Liver (tissue), 9 donors: ENCODE results near the gene MED12L. TPM values are rescaled to one million over a fixed set of nuclear protein-coding genes. Genes with fewer than 3 reads are reported as not detected.

ENCODE experiments used
- DNase-seq: peaks from one replicate; pipeline ENCODE4 v3.0.0-alpha.2; 2017; ENCODE audit warnings: low spot score
- H3K27ac ChIP-seq, 2 donors: one replicate each; pipeline ENCODE4 v1.7.0; 2013; ENCODE audit warnings: inconsistent platforms in 2 of 2, low read length in 2 of 2, control low read depth in 1 of 2, low read depth in 1 of 2, mild to moderate bottlenecking in 1 of 2
- H3K27me3 ChIP-seq, 4 donors: one replicate each; pipeline versions ENCODE4 v1.6.1 to v1.7.0; 2013; ENCODE audit warnings: low read length in 3 of 4, inconsistent platforms in 1 of 4, mild to moderate bottlenecking in 1 of 4, moderate library complexity in 1 of 4; ENCODE audit not compliant: control insufficient read depth in 4 of 4, insufficient read depth in 4 of 4
- H3K36me3 ChIP-seq, 4 donors: one replicate each; pipeline versions ENCODE4 v1.6.1 to v1.7.0; 2013; ENCODE audit warnings: low read length in 3 of 4, mild to moderate bottlenecking in 3 of 4, low read depth in 1 of 4, moderate library complexity in 1 of 4; ENCODE audit not compliant: control insufficient read depth in 4 of 4, insufficient read depth in 3 of 4
- H3K4me1 ChIP-seq, 4 donors: one replicate each; pipeline versions ENCODE4 v1.6.1 to v1.7.0; 2013; ENCODE audit warnings: low read length in 3 of 4, mild to moderate bottlenecking in 3 of 4, moderate library complexity in 1 of 4; ENCODE audit not compliant: control insufficient read depth in 4 of 4, insufficient read depth in 4 of 4
- H3K4me3 ChIP-seq, 3 donors: one replicate each; pipeline versions ENCODE4 v1.6.1 to v1.7.0; 2013; ENCODE audit warnings: low read length in 3 of 3, control low read depth in 1 of 3, low read depth in 1 of 3, mild to moderate bottlenecking in 1 of 3
- H3K9ac ChIP-seq, 2 donors: one replicate each; pipeline ENCODE4 v1.7.0; 2013; ENCODE audit warnings: low read length in 2 of 2, mild to moderate bottlenecking in 2 of 2, moderate library complexity in 2 of 2, control low read depth in 1 of 2, low read depth in 1 of 2
- H3K9me3 ChIP-seq, 4 donors: one replicate each; pipeline versions ENCODE4 v1.6.1 to v1.7.0; 2013; ENCODE audit warnings: low read length in 3 of 4; ENCODE audit not compliant: control insufficient read depth in 4 of 4
- CTCF ChIP-seq: fragments of 150-350 bp; IDR thresholded peaks from 2 replicates; pipeline ENCODE4 v1.5.1; 2017; ENCODE audit warnings: improper control_type of control experiment, low read depth, low read length; ENCODE audit not compliant: missing input control
- EGR1 ChIP-seq, 2 donors: IDR thresholded peaks; 2 replicates each; pipeline ENCODE4 v1.6.1; 2016 to 2018; ENCODE audit warnings: antibody characterized with exemption in 2 of 2, low read depth in 2 of 2
- FOXA1 ChIP-seq: IDR thresholded peaks from 2 replicates; pipeline ENCODE4 v1.6.1; 2016; ENCODE audit warnings: antibody characterized with exemption
- FOXA2 ChIP-seq: IDR thresholded peaks from 2 replicates; pipeline ENCODE4 v1.6.1; 2016; ENCODE audit warnings: antibody characterized with exemption
- GABPA ChIP-seq, 2 donors: IDR thresholded peaks in 1 of 2; conservative IDR thresholded peaks in 1 of 2; 2 replicates each; pipeline ENCODE4 v1.6.1; 2016; ENCODE audit warnings: antibody characterized with exemption in 2 of 2, mild to moderate bottlenecking in 1 of 2, moderate library complexity in 1 of 2
- HNF4A ChIP-seq, 2 donors: conservative IDR thresholded peaks; 2 replicates each; pipeline ENCODE4 v1.6.1; 2016; ENCODE audit warnings: antibody characterized with exemption in 2 of 2, mild to moderate bottlenecking in 2 of 2
- HNF4G ChIP-seq: IDR thresholded peaks from 2 replicates; pipeline ENCODE4 v1.6.1; 2016; ENCODE audit warnings: antibody characterized with exemption
- JUND ChIP-seq, 2 donors: IDR thresholded peaks; 2 replicates each; pipeline ENCODE4 v1.6.1; 2016; ENCODE audit warnings: antibody characterized with exemption in 2 of 2
- NR2F2 ChIP-seq: IDR thresholded peaks from 2 replicates; pipeline ENCODE4 v1.6.1; 2016; ENCODE audit warnings: antibody characterized with exemption
- RAD21 ChIP-seq, 2 donors: IDR thresholded peaks; 2 replicates each; pipeline ENCODE4 v1.6.1; 2016; ENCODE audit warnings: antibody characterized with exemption in 2 of 2, mild to moderate bottlenecking in 2 of 2
- RXRA ChIP-seq, 2 donors: IDR thresholded peaks; 2 replicates each; pipeline ENCODE4 v1.6.1; 2017 to 2018; ENCODE audit warnings: antibody characterized with exemption in 2 of 2, mild to moderate bottlenecking in 1 of 2
- SP1 ChIP-seq: IDR thresholded peaks from 2 replicates; pipeline ENCODE4 v1.6.1; 2018; ENCODE audit warnings: antibody characterized with exemption, mild to moderate bottlenecking
- TAF1 ChIP-seq: conservative IDR thresholded peaks from 2 replicates; pipeline ENCODE4 v1.6.1; 2016; ENCODE audit warnings: antibody characterized with exemption, mild to moderate bottlenecking
- YY1 ChIP-seq: IDR thresholded peaks from 2 replicates; pipeline ENCODE4 v1.6.1; 2016; ENCODE audit warnings: antibody characterized with exemption, mild to moderate bottlenecking
- whole genome bisulfite sequencing: extraction: QIAGEN DNeasy Blood & Tissue Kit; methylation state at CpG from one replicate; pipeline ENCODE4 v1.1.7; 2013; 5-methylcytosine and 5-hydroxymethylcytosine counted together
- polyA plus RNA-seq, 2 donors: library from polyadenylated mRNA; stranded (reverse) in 1 of 2; unstranded in 1 of 2; fragments of 200-250 nt in 1 of 2; fragments of >200 nt in 1 of 2; fragmentation: Nextera tagmentation in 1 of 2; extraction: Ambion mirVana in 1 of 2; gene quantifications; one replicate each; pipeline versions ENCODE4 v1.2.1 to v1.2.3, GENCODE V29; 2013 to 2015
- total RNA-seq, 2 donors: library from RNA; depleted of rRNA; stranded (reverse); fragments of >200 nt; gene quantifications; one replicate each; pipeline ENCODE4 v1.2.3, GENCODE V29; 2014
- TF ChIP-seq, protein P1 (sequence below): IDR thresholded peaks from 2 replicates; pipeline ENCODE4 v1.6.1; 2016; ENCODE audit warnings: antibody characterized with exemption
- donor health status: healthy.
- donor health status: healthy.
- donor health status: healthy.
- donor health status: healthy.
- donor health status: healthy.

MED12L gene
- total and polyA plus RNA-seq, 4 donors: 0.02 to 2.1 (median 0.49) TPM

GRCh38 chr3:151412989-151413388 lies 327.5 kb downstream of the MED12L start:
- Histone ChIP-seq H3K27ac (no peak overlapping the region), H3K9me3 (no peaks in the 10 kb centered on the region), H3K4me3 (no peak overlapping the region), H3K4me1 (no peaks in the 10 kb centered on the region), H3K27me3 (no peaks in the 10 kb centered on the region), H3K36me3 (no peaks in the 10 kb centered on the region), H3K9ac (no peak overlapping the region)
- DNase-seq: no peak
- WGBS: 90% methylated on average over 5 of the region's 5 CpGs
- no peak for TF ChIP-seq FOXA1
- no peak for TF ChIP-seq FOXA2

DNA sequence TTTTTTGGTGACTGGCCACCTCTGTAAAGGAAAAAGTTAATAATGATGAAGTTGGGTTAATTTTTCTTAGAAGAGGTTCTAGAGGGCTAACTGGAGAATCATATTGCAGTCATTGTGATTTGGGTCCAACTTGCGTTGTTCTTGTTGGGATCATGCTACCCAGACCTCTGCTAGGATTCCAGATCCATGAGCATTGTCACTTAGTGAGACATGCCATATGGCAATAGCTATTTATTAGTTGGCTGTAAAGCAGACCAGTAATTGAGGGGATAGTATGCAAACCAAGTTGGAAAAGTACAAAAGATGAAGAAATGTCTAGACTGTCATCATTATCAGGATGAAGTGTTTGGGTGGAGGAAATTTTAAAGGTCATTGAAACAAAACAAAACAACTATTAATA lies 329.8 kb downstream of the MED12L start:
- Histone ChIP-seq H3K4me1 (no peaks in the 10 kb centered on the region), H3K9ac (no peak overlapping the region), H3K27ac (no peak overlapping the region), H3K9me3 (no peaks in the 10 kb centered on the region), H3K4me3 (no peak overlapping the region), H3K27me3 (no peaks in the 10 kb centered on the region), H3K36me3 (no peaks in the 10 kb centered on the region)
- DNase-seq: no peak
- WGBS: 83% methylated on average over 1 of the region's 1 CpG
- TF ChIP-seq CTCF (no peak), FOXA1 (no peak), YY1 (no peak), RAD21 (IDR thresholded peaks at IDR 0.05) (no peak), TAF1 (no peak), HNF4A (conservative IDR thresholded peaks at IDR 0.05) (no peak), EGR1 (IDR thresholded peaks at IDR 0.05; ENCODE audit: low read depth in 2 of 2) (no peak), SP1 (no peak), NR2F2 (no peak), FOXA2 (no peak), GABPA (IDR thresholded peaks at IDR 0.05 in 1 of 2, conservative IDR thresholded peaks at IDR 0.05 in 1 of 2) (no peak)

- Histone ChIP-seq H3K9ac (no peak overlapping the region), H3K4me1 (no peaks in the 10 kb centered on the region), H3K36me3 (no peaks in the 10 kb centered on the region), H3K9me3 (no peaks in the 10 kb centered on the region), H3K27ac (no peak overlapping the region), H3K27me3 (no peaks in the 10 kb centered on the region), H3K4me3 (no peak overlapping the region)
- 72% methylated on average over 6 of the region's 6 CpGs for WGBS
- no peak for DNase-seq
- TF ChIP-seq HNF4G: no peak
- TF ChIP-seq RAD21 (IDR thresholded peaks at IDR 0.05): no peak
- no peak for TF ChIP-seq TAF1
- TF ChIP-seq RXRA (IDR thresholded peaks at IDR 0.05): no peak
- no peak for TF ChIP-seq JUND (IDR thresholded peaks at IDR 0.05)
- TF ChIP-seq, protein P1, sequence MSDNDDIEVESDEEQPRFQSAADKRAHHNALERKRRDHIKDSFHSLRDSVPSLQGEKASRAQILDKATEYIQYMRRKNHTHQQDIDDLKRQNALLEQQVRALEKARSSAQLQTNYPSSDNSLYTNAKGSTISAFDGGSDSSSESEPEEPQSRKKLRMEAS: no peak
- TF ChIP-seq FOXA2: no peak
These were observed 334.3 kb downstream of the MED12L start for GRCh38 chr3:151419806-151420205.
